Dendritic cell treated with granulocyte-macrophage colony-stimulating factor and Interleukin-4, amounts not matched to agents 40 ng/mL and 50 ng/mL, for 4 days (primary cell): ENCODE measurements around the gene KNDC1.
A peak's percentile ranks its signal among the peaks of the same experiment; 100 is the strongest.
"Not testable (repeated sequence)": the region's sequence is repeated elsewhere in the genome, so short reads cannot be mapped to it uniquely, and the experiment has no call there.

ENCODE experiments used
- H3K27ac Mint-ChIP-seq: one replicate; pipeline ENCODE4 v1.8.0; 2022; ENCODE audit warnings: mild to moderate bottlenecking, mixed read lengths
- H3K27me3 Mint-ChIP-seq: one replicate; pipeline ENCODE4 v1.8.0; 2022; ENCODE audit warnings: mild to moderate bottlenecking, mixed read lengths
- H3K36me3 Mint-ChIP-seq: one replicate; pipeline ENCODE4 v1.8.0; 2022; ENCODE audit warnings: low read depth, mixed read lengths
- H3K4me1 Mint-ChIP-seq: one replicate; pipeline ENCODE4 v1.8.0; 2022; ENCODE audit warnings: low read depth, mixed read lengths
- H3K4me3 Mint-ChIP-seq: one replicate; pipeline ENCODE4 v1.8.0; 2022; ENCODE audit warnings: mild to moderate bottlenecking, moderate library complexity, mixed read lengths
- H3K9me3 Mint-ChIP-seq: one replicate; pipeline ENCODE4 v1.8.0; 2022; ENCODE audit warnings: mixed read lengths
- intact Hi-C: fragments of 100-400 bp; cut with micrococcal nuclease; formaldehyde crosslinking; loops from one replicate; pipeline ENCODE4 v1.15.0; 2022

KNDC1 gene

DNA sequence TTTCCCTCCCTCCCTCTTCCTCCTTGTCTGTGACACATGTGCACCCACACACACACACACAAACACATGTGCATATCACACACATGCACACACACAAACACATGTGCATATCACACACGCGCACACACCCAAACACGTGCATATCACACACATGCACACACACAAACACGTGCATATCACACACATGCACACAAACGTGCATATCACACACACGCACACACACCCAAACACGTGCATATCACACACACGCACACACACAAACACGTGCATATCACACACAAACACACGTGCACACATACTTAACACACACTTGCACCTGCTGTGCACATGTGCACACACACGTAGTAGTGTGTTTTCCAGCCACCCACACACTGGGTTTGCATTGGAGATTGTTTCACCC, 29.4 kb upstream of the KNDC1 start:
- Mint-ChIP-seq H3K4me1 (no peaks in the 10 kb centered on the region), H3K36me3 (no peaks in the 10 kb centered on the region), H3K27me3 (peaks cover 7% of the 10 kb centered on the region), H3K27ac (no peak overlapping the region), H3K4me3 (no peak overlapping the region), H3K9me3 (no peaks in the 10 kb centered on the region)
- intact Hi-C loops: no loop called here

DNA sequence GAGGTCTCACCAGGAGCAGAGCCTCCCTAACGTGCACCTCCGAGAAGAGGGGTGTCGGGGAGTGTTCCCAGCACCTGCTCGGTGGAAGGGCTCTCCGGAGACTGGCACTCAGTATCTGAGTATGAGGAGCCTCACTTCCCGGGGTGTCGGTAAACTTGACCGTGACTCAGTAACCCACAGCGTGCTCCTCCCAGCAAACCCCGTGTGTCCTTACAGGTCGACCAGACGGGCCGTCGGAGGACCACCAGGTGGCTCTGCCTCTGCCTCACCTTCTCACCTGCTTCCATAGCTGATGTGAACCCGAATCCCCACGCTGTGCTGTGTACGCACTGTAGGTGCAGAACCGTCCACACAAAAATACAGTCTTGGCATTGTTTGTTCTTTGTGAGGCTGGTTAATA, 29.0 kb upstream of the KNDC1 start:
- Mint-ChIP-seq H3K36me3 (no peaks in the 10 kb centered on the region), H3K27me3 (peaks cover 4% of the 10 kb centered on the region), H3K9me3 (no peaks in the 10 kb centered on the region), H3K27ac (no peak overlapping the region), H3K4me3 (no peak overlapping the region), H3K4me1 (no peaks in the 10 kb centered on the region)
- intact Hi-C loops: no loop called here

DNA sequence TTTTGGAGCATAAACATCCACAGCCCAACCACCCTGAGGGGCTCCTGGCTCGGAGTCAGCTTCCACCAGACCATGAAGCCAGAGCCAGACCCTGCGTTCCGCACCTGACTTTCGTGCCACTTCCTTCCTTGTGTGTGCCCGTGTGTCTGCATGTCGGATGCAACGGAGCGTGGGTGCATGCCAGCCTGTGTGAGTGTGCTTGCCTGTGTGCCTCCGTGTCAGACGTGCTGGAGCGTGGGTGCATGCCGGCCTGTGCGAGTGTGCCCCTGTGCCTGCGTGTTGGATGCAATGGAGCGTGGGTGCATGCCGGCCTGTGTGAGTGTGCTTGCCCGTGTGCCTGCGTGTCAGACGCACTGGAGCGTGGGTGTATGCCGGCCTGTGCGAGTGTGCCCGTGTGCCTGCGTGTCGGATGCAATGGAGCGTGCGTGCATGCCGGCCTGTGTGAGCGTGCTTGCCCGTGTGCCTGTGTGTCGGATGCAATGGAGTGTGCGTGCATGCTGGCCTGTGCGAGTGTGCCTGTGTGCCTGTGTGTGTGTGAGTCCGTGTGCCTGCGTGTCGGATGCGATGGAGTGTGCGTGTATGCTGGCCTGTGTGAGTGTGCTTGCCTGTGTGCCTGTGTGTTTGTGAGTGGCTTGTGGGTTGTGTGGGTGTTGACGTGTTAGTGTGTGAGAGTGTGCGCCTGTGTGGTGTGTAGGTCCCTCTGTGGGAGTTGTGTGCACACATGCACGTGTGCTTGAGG, 28.1 kb upstream of the KNDC1 start:
- Mint-ChIP-seq H3K9me3 (no peaks in the 10 kb centered on the region), H3K27me3 (peaks cover 2% of the 10 kb centered on the region), H3K36me3 (no peaks in the 10 kb centered on the region), H3K4me1 (no peaks in the 10 kb centered on the region), H3K4me3 (no peak overlapping the region), H3K27ac (no peak overlapping the region)
- intact Hi-C loops: no loop called here

DNA sequence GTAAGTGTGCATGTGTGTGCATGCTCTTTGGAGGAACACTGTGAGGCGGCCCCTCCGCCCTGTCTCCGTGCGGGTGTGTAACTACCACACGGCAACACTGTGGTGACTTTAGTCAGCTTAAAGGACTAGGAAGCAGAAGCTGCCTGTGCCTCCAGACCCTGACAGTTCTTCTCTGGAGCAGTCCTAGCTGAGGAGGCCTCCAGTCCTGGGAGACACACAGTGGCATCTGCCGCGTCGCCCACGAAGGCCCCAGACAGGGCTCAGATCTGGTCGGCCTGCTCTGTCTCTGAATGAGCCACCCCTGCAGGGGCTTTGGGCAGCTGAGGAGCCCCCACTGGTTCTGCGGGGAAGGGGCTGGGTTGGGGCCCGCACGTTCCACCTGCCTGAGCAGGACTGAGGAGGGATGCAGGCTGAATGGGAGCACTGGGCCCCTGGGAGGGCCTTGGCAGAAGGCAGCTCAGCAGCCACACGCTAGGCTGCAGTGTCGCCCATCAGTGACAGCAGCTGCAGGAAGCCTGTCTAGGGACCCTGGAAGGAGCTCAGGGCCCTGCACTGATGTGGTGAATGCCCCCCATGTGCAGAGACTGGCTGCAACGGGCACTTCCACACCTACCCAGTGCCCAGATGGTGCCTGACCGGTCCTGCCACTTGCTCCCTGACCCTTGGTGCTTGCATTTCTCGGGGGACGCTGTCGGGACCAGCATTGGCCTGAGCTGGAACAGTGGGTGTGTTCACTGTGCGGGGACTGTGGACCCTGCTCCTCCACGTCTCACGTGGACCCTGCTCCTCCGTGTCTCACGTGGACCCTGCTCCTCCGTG, 27.3 kb upstream of the KNDC1 start:
- no peak overlapping the region for H3K27ac Mint-ChIP-seq
- H3K27me3 Mint-ChIP-seq: peaks cover 2% of the 10 kb centered on the region
- intact Hi-C loops: no loop called here
- no peaks in the 10 kb centered on the region for H3K9me3 Mint-ChIP-seq
- H3K4me1 Mint-ChIP-seq: no peaks in the 10 kb centered on the region
- H3K4me3 Mint-ChIP-seq: no peak overlapping the region
- no peaks in the 10 kb centered on the region for H3K36me3 Mint-ChIP-seq

- Mint-ChIP-seq H3K27ac (no peak overlapping the region), H3K4me3 (no peak overlapping the region), H3K36me3 (no peaks in the 10 kb centered on the region), H3K27me3 (peaks cover 2% of the 10 kb centered on the region), H3K9me3 (no peaks in the 10 kb centered on the region), H3K4me1 (no peaks in the 10 kb centered on the region)
- intact Hi-C loops: no loop called here
These were observed 26.4 kb upstream of the KNDC1 start for GRCh38 chr10:133133471-133134231.

- no peaks in the 10 kb centered on the region for H3K4me1 Mint-ChIP-seq
- H3K9me3 Mint-ChIP-seq: no peaks in the 10 kb centered on the region
- no peak overlapping the region for H3K27ac Mint-ChIP-seq
- H3K36me3 Mint-ChIP-seq: no peaks in the 10 kb centered on the region
- no peak overlapping the region for H3K4me3 Mint-ChIP-seq
- peaks cover 3% of the 10 kb centered on the region for H3K27me3 Mint-ChIP-seq
- intact Hi-C loops: no loop called here
These were observed 25.5 kb upstream of the KNDC1 start for GRCh38 chr10:133134411-133135115.

DNA sequence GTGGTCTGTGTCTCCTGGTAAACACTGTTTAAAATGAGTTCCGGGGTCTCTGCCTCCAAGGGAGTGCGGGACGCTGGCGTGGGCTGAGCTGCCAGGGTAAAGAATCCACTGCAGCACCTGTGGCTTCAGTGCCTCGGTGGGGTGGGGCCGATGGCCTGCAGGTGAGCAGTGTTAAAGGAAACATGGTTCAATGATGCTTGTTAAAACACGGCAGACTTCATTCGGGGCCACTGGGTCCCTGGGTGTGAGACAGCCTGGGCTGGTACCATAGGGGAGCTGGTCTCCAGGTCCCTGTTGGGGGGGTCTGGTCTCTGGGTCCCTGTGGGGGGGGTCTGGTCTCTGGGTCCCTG, 24.9 kb upstream of the KNDC1 start:
- Mint-ChIP-seq H3K4me3 (no peak overlapping the region), H3K27ac (no peak overlapping the region), H3K36me3 (no peaks in the 10 kb centered on the region), H3K4me1 (no peaks in the 10 kb centered on the region), H3K9me3 (no peaks in the 10 kb centered on the region), H3K27me3 (peaks cover 2% of the 10 kb centered on the region)
- intact Hi-C loops: no loop called here

- H3K27ac Mint-ChIP-seq, intact Hi-C loops, H3K4me3 Mint-ChIP-seq, H3K36me3 Mint-ChIP-seq, H3K4me1 Mint-ChIP-seq, H3K9me3 Mint-ChIP-seq: not testable (repeated sequence)
- H3K27me3 Mint-ChIP-seq: peaks cover 14% of the 10 kb centered on the region
These were observed 22.4 kb upstream of the KNDC1 start for GRCh38 chr10:133137486-133138145.

DNA sequence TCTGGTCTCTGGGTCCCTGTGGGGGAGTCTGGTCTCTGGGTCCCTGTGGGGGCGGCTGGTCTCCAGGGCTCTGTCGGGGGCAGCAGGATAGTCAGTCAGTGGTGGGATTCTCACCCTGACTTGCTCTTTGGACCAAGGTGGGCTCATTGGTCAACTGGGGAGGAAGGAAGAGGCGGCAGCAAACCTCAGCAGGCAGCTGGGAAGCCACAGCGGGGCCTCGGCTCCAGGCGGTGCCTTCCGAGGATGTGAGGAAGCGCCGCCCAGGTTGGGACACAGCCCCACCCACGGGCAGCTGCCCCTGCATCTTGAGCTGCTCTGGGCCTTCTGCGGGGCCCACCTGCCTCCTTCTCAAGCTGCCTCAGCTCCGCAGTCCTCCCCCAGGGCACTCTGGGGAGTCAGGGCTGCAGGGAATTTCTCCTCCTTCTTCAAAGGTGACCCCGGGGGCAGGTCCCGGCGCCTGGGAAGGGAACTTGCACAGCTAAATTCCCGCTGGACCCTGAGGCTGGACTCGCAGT, 20.4 kb upstream of the KNDC1 start:
- no peak overlapping the region for H3K4me3 Mint-ChIP-seq
- peaks cover 9% of the 10 kb centered on the region for H3K4me1 Mint-ChIP-seq
- intact Hi-C loops: loop anchor here (5.0 to 10.0 kb wide), 2 partner anchors 95 to 178 kb away; partner anchors contain the start of genes UTF1 and VENTX
- H3K36me3 Mint-ChIP-seq: no peaks in the 10 kb centered on the region
- peaks cover 23% of the 10 kb centered on the region for H3K27me3 Mint-ChIP-seq
- no peaks in the 10 kb centered on the region for H3K9me3 Mint-ChIP-seq
- H3K27ac Mint-ChIP-seq: no peak overlapping the region

DNA sequence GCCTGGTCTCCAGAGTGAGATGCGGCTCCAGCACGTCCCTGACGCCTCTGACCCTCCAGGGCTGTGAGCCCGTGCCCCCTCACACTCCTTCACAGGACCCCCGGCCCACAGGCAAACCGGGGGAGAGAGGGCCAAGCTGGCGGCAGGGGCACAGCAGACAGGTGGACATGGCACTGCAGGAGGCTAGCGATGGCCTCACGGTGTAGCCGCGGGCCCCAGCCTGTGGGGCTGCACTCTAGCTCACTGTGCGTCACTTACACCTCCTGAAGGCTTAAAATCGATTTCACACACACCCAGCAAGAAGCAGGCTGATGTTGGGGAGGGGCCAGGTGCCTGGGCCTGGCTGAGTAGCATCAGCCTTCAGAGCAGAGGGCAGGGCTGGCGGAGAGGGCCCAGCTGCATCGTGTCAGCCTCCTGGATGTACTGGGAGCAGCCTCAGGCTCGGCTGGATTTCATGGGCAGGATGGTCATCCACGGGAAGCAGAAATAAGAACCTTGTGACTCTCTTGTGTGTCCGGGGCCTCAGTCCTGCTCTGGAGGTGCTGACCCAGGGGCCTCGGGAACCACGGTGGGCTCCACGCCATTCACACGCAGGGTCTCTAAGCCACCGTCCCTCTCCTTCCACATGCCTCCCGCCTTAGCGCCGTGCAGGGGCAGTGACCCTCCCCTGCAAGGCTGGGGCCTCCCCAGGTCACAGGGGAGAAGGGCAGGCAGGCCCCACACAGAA, 19.4 kb upstream of the KNDC1 start:
- Mint-ChIP-seq H3K4me1 (peaks cover 9% of the 10 kb centered on the region), H3K27me3 (peaks cover 32% of the 10 kb centered on the region), H3K36me3 (no peaks in the 10 kb centered on the region), H3K4me3 (no peak overlapping the region), H3K27ac (no peak overlapping the region), H3K9me3 (no peaks in the 10 kb centered on the region)
- intact Hi-C loops: loop anchor here (5.0 to 10.0 kb wide), 2 partner anchors 94 to 177 kb away; partner anchors contain the start of genes UTF1 and VENTX

GRCh38 chr10:133141144-133141957, 18.7 kb upstream of the KNDC1 start:
- Mint-ChIP-seq H3K9me3 (no peaks in the 10 kb centered on the region), H3K27me3 (peaks cover 35% of the 10 kb centered on the region), H3K36me3 (no peaks in the 10 kb centered on the region), H3K4me1 (peaks cover 9% of the 10 kb centered on the region), H3K4me3 (no peak overlapping the region), H3K27ac (peak overlapping the region; percentile 24)
- intact Hi-C loops: loop anchor here (5.0 to 10.0 kb wide), 2 partner anchors 93 to 176 kb away; partner anchors contain the start of genes UTF1 and VENTX

DNA sequence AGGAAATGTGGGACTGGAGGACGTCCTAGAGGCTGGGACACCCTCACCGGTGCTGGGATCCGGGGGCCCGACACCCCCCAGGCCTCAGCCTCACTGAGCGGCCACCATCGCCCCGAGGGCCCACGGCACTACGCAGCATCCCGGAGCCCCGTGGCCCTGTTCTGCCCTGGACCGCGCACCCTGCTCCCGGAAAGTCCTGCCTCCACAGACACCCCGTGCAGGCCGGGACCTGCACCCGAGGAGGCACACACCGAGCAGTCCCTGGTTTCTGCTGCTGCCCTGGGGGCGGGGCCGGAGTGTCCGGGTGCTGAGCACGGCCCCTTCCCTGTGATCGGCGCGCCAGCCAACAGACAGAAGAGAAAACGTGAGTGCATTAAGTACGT, 18.1 kb upstream of the KNDC1 start:
- H3K27ac Mint-ChIP-seq: peak overlapping the region; percentile 24
- peaks cover 9% of the 10 kb centered on the region for H3K4me1 Mint-ChIP-seq
- H3K4me3 Mint-ChIP-seq: no peak overlapping the region
- intact Hi-C loops: loop anchor here (5.0 to 10.0 kb wide), 2 partner anchors 93 to 175 kb away; partner anchors contain the start of genes UTF1 and VENTX
- H3K27me3 Mint-ChIP-seq: peaks cover 41% of the 10 kb centered on the region
- peaks cover under 1% of the 10 kb centered on the region for H3K9me3 Mint-ChIP-seq
- no peaks in the 10 kb centered on the region for H3K36me3 Mint-ChIP-seq
